Smooth muscle cell of the brain vasculature (primary cell): ENCODE results near the gene SLC7A8.

Source experiments
- DNase-seq: peaks from one replicate; pipeline ENCODE4 v3.0.0-alpha.2; 2012; ENCODE audit warnings: low read depth, low spot score

Gene SLC7A8

GRCh38 chr14:23094666-23095195 lies 88.7 kb downstream of the SLC7A8 start, which contains the start of gene ACIN1:
ACIN1 (minus strand) TSS chr14:23095136; CDS start chr14:23095112, 24 bp downstream.
- DNase-seq = peak; percentile 72

GRCh38 chr14:23093991-23094665 lies 89.3 kb downstream of the SLC7A8 start:
- no peak for DNase-seq

GRCh38 chr14:23093526-23093925 lies 89.9 kb downstream of the SLC7A8 start:
- DNase-seq = no peak

- DNase-seq = no peak
Measured at GRCh38 chr14:23093104-23093503, 90.4 kb downstream of the SLC7A8 start.

- DNase-seq = no peak
Measured at GRCh38 chr14:23091294-23092225, 91.9 kb downstream of the SLC7A8 start.

GRCh38 chr14:23090254-23090636 lies 93.2 kb downstream of the SLC7A8 start:
- no peak for DNase-seq

GRCh38 chr14:23089498-23090253 lies 93.8 kb downstream of the SLC7A8 start:
- DNase-seq = no peak

GRCh38 chr14:23086565-23086964 lies 96.9 kb downstream of the SLC7A8 start:
- no peak for DNase-seq

GRCh38 chr14:23085458-23085857 lies 98.0 kb downstream of the SLC7A8 start:
- DNase-seq = no peak

GRCh38 chr14:23080474-23080873 lies 103.0 kb downstream of the SLC7A8 start:
- no peak for DNase-seq

- DNase-seq = no peak
Measured at GRCh38 chr14:23079716-23080115, 103.7 kb downstream of the SLC7A8 start.

GRCh38 chr14:23078692-23079116 lies 104.8 kb downstream of the SLC7A8 start:
- peak; percentile 82 for DNase-seq

GRCh38 chr14:23077962-23078361 lies 105.5 kb downstream of the SLC7A8 start:
- no peak for DNase-seq

- DNase-seq = no peak
Measured at GRCh38 chr14:23076785-23077408, 106.6 kb downstream of the SLC7A8 start.
